GM12878 (cell line): ENCODE data around the gene MAP3K5. TPM values are rescaled to one million over a fixed set of nuclear protein-coding genes. Genes with fewer than 3 reads are reported as not detected.

ENCODE experiments used
- ATAC-seq: fragments of 200-7000 bp; cut with Tn5 transposase; 3 replicates; pipeline ENCODE4 v1.9.1; 2020; ENCODE audit warnings: mild to moderate bottlenecking, moderate library complexity
- BruUV-seq: library from RNA; stranded (reverse); fragments of 400-500 nt; replicated peaks from 2 replicates; lab custom pipeline; 2021; lab: Mats Ljungman, UMichigan
- CTCF ChIA-PET: fragments of 300-600 bp; sonication (Branson Sonifier 250); formaldehyde crosslinking; extraction: SDS; loops from one replicate; lab custom pipeline; 2021; ENCODE audit warnings: inconsistent platforms; lab: Yijun Ruan, JAX
- POLR2A ChIA-PET: fragments of 350-600 bp; formaldehyde crosslinking; extraction: SDS; loops from one replicate; lab custom pipeline; 2021; ENCODE audit warnings: inconsistent platforms; lab: Charles Lee
- RAD21 ChIA-PET: fragments of 300-600 bp; sonication (Branson Sonifier 250); formaldehyde crosslinking; loops from one replicate; lab custom pipeline; 2023; ENCODE audit warnings: antibody characterized with exemption; ENCODE audit not compliant: unreplicated experiment; lab: Charles Lee
- SMC1A ChIA-PET: fragments of 300-600 bp; sonication (Branson Sonifier 250); formaldehyde crosslinking; loops from one replicate; lab custom pipeline; 2023; ENCODE audit not compliant: unreplicated experiment, uncharacterized antibody; lab: Charles Lee
- DNase-seq: peaks from one replicate; pipeline ENCODE4 v3.0.0-alpha.2; 2011; ENCODE audit warnings: low read depth, low spot score
- FAIRE-seq: peaks from 3 replicates; lab custom pipeline; 2011; peaks lifted over from hg19 to GRCh38; lab: Jason Lieb, UNC
- H2AFZ ChIP-seq: 2 replicates; pipeline ENCODE4 v1.6.0; 2011; ENCODE audit warnings: low read depth, low read length, control low read depth; ENCODE audit not compliant: control insufficient read depth
- H3K27ac ChIP-seq: 2 replicates; pipeline ENCODE4 v1.5.1; 2011; ENCODE audit warnings: control low read depth; ENCODE audit not compliant: control insufficient read depth, insufficient read depth
- H3K27me3 ChIP-seq, 2 experiments: replicated peaks in 1 of 2; 2 replicates each; pipeline versions ENCODE4 v1.6.0 to v1.6.1; 2011; ENCODE audit warnings: low read length in 1 of 2; ENCODE audit not compliant: control insufficient read depth in 2 of 2, insufficient read depth in 2 of 2
- H3K36me3 ChIP-seq, 2 experiments: 2 replicates each; pipeline ENCODE4 v1.5.1; 2011; ENCODE audit warnings: low read length in 1 of 2; ENCODE audit not compliant: control insufficient read depth in 2 of 2, insufficient read depth in 2 of 2
- H3K4me1 ChIP-seq: 2 replicates; pipeline ENCODE4 v1.6.1; 2011; ENCODE audit warnings: mild to moderate bottlenecking, low read length, moderate library complexity, mixed read lengths; ENCODE audit not compliant: control insufficient read depth, insufficient read depth
- H3K4me2 ChIP-seq: 2 replicates; pipeline ENCODE4 v1.6.0; 2011; ENCODE audit warnings: control low read depth; ENCODE audit not compliant: control insufficient read depth, insufficient read depth
- H3K4me3 ChIP-seq: fragments of 200-600 bp; sonication (generic); 2 replicates; pipeline ENCODE4 v1.5.1; 2016
- H3K79me2 ChIP-seq: 2 replicates; pipeline ENCODE4 v1.6.0; 2011; ENCODE audit warnings: low read length; ENCODE audit not compliant: control insufficient read depth, insufficient read depth
- H3K9ac ChIP-seq: 2 replicates; pipeline ENCODE4 v1.8.0; 2011; ENCODE audit warnings: low read length, control low read depth, mixed read lengths; ENCODE audit not compliant: control insufficient read depth, insufficient read depth
- H3K9me3 ChIP-seq: replicated peaks from 3 replicates; pipeline ENCODE4 v1.5.1; 2011; ENCODE audit warnings: mild to moderate bottlenecking, low read length; ENCODE audit not compliant: control insufficient read depth, insufficient read depth
- H4K20me1 ChIP-seq: 2 replicates; pipeline ENCODE4 v1.6.0; 2011; ENCODE audit not compliant: control insufficient read depth, insufficient read depth
- BCL11A ChIP-seq: IDR thresholded peaks from 2 replicates; pipeline ENCODE4 v1.6.1; 2011; ENCODE audit warnings: low read depth, low read length
- CREM ChIP-seq: IDR thresholded peaks from 2 replicates; pipeline ENCODE4 v1.6.1; 2014; ENCODE audit warnings: antibody characterized with exemption, low read depth
- FOXM1 ChIP-seq: IDR thresholded peaks from 2 replicates; pipeline ENCODE4 v1.6.1; 2012; ENCODE audit warnings: low read depth, mild to moderate bottlenecking, inconsistent platforms, low read length, moderate library complexity
- HDGF ChIP-seq: fragments of 450-650 bp; IDR thresholded peaks from 2 replicates; pipeline ENCODE4 v1.6.1; 2016; ENCODE audit warnings: antibody characterized with exemption
- NBN ChIP-seq: fragments of 450-650 bp; IDR thresholded peaks from 2 replicates; pipeline ENCODE4 v1.6.1; 2016
- NR2C2 ChIP-seq: IDR thresholded peaks from 2 replicates; pipeline ENCODE4 v1.6.1; 2011; ENCODE audit warnings: borderline replicate concordance, low read depth; ENCODE audit not compliant: control insufficient read depth, insufficient read length
- PBX3 ChIP-seq: IDR thresholded peaks from 2 replicates; pipeline ENCODE4 v1.6.1; 2011; ENCODE audit warnings: mild to moderate bottlenecking, low read depth, low read length, moderate library complexity; ENCODE audit not compliant: insufficient replicate concordance
- POLR2A ChIP-seq: IDR thresholded peaks from 2 replicates; pipeline ENCODE4 v1.6.1; 2011; ENCODE audit warnings: low read depth, mild to moderate bottlenecking, low read length
- RUNX3 ChIP-seq: IDR thresholded peaks from 2 replicates; pipeline ENCODE4 v1.6.1; 2012; ENCODE audit warnings: low read length, inconsistent platforms
- TBL1XR1 ChIP-seq: IDR thresholded peaks from 2 replicates; pipeline ENCODE4 v1.6.1; 2012; ENCODE audit warnings: low read depth, low read length, improper control_type of control experiment
- ZBED1 ChIP-seq: IDR thresholded peaks from 2 replicates; pipeline ENCODE4 v1.6.1; 2016; ENCODE audit warnings: borderline replicate concordance
- ZBTB4 ChIP-seq: fragments of 450-650 bp; formaldehyde crosslinking; IDR thresholded peaks from 2 replicates; pipeline ENCODE4 v1.4.0; 2022; ENCODE audit warnings: mild to moderate bottlenecking, moderate library complexity
- ZNF24 ChIP-seq: fragments of 450-650 bp; IDR thresholded peaks from 2 replicates; pipeline ENCODE4 v1.6.1; 2017; ENCODE audit warnings: antibody characterized with exemption, mild to moderate bottlenecking
- ZNF592 ChIP-seq: fragments of 450-650 bp; IDR thresholded peaks from 2 replicates; pipeline ENCODE4 v1.6.1; 2017; ENCODE audit warnings: mild to moderate bottlenecking, moderate library complexity
- WGBS: methylation state at CpG from one replicate; pipeline ENCODE4 v1.1.6; 2016; ENCODE audit warnings: low lambda C conversion rate; ENCODE audit not compliant: insufficient replicate concordance, insufficient coverage; ENCODE audit errors: missing lambda C conversion rate; 5-methylcytosine and 5-hydroxymethylcytosine counted together
- in situ Hi-C: fragments of 300-500 bp; cut with MboI; formaldehyde crosslinking; loops from 9 replicates; pipeline ENCODE4 v1.14.3; 2018; ENCODE audit warnings: mixed read lengths
- intact Hi-C: fragments of 100-400 bp; cut with micrococcal nuclease; formaldehyde crosslinking; loops from one replicate; pipeline ENCODE4 v1.14.2; 2022; ENCODE audit not compliant: unreplicated experiment
- polyA plus RNA-seq, 11 experiments: library from polyadenylated mRNA; depleted of rRNA in 4 of 11; unstranded in 6 of 11; stranded (reverse) in 5 of 11; fragments of >200 nt; fragmentation: Nextera tagmentation in 4 of 11; fragmentation: Illumina TruSeq in 1 of 11; extraction: Ambion mirVana in 4 of 11; extraction: Trizol in 1 of 11; gene quantifications; 1 replicate in 1 of 11; 2 replicates in 10 of 11; pipeline versions ENCODE4 v1.2.1 to v1.2.3, GENCODE V29; 2011 to 2016; ENCODE audit warnings: inconsistent platforms in 2 of 11, missing spikeins in 2 of 11, low read depth in 1 of 11
- total RNA-seq, 4 experiments: library from RNA; depleted of rRNA in 3 of 4; stranded (reverse); fragments of >200 nt in 3 of 4; fragmentation: Illumina TruSeq in 1 of 4; extraction: Trizol in 1 of 4; gene quantifications; 2 replicates each; pipeline versions ENCODE4 v1.2.1 to v1.2.3, GENCODE V29; 2013 to 2021

Gene MAP3K5
- total and polyA plus RNA-seq, 10 of the 15 experiments (the other 5 are each of a cell fraction or from before 2014, with no cell fraction given), result 5.4 to 34.3 (median 26.4) TPM

DNA sequence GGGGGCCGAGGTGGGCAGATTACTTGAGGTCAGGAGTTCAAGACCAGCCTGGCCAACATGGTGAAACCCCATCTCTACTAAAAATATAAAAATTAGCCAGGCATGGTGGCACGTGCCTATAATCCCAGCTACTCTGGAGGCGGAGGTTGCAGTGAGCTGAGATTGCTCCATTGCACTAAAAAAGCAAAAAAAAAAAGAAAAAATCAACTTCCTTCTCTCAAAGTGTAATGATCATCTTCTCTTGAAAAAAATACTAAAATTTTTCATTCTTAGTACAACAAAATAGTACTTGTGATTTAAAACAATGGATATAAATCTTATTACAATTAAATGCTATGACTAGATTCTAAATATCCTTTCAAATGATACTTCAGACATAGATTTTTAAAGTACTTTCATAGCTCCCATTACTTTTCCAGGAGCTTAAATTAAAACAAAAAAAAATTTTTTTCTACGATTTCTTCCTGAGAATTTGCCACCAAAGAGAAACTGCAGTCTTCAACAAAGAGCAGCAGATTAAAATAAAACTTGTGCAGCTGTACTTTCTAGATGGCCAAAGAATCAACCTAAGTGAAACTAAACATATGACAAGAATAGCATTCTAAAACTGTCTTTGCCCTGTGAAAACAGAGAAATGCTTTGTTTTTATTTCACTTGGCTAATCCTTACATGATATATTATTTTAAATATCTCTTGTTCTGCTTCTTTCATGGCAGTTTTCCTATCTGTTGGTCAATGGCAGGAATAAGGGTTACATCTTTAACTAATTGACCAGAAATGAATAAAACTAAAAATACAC is 75.2 kb downstream of the MAP3K5 start:
- SMC1A ChIA-PET, result interaction anchor here (1.0 to 20.2 kb wide), 19 partner anchors 7 to 123 kb away, joined by 3 to 446 read pairs (median 6); partner anchors contain the start of gene MAP3K5
- Histone ChIP-seq H3K4me2 (peak overlapping the region; percentile 92), H3K4me1 (peaks cover 38% of the 10 kb centered on the region), H3K27ac (peak overlapping the region; percentile 97), H3K27me3 (no peaks in the 10 kb centered on the region), H3K36me3 (peaks cover 1 to 15% of the 10 kb centered on the region in 2 experiments; a peak in 3 of 4 replicates), H2AFZ (no peak overlapping the region), H3K4me3 (peak overlapping the region; percentile 49), H4K20me1 (no peaks in the 10 kb centered on the region), H3K9ac (peak overlapping the region; percentile 11), H3K79me2 (peaks cover 83% of the 10 kb centered on the region), H3K9me3 (peaks cover 3% of the 10 kb centered on the region; the same call in 2 of the 3 replicates)
- RAD21 ChIA-PET, result interaction anchor here (0.6 to 14.4 kb wide), 17 partner anchors 9 to 404 kb away, joined by 3 to 405 read pairs (median 11); partner anchors contain the start of gene MAP3K5
- POLR2A ChIA-PET, result interaction anchor here (0.5 to 10.5 kb wide), 12 partner anchors 11 to 85 kb away, joined by 3 to 265 read pairs (median 4); partner anchors contain the start of gene MAP3K5
- CTCF ChIA-PET, result interaction anchor here (0.6 to 7.9 kb wide), 12 partner anchors 12 to 124 kb away, joined by 3 to 136 read pairs (median 13); partner anchors contain the start of gene MAP3K5
- intact Hi-C loops, result no loop called here
- peak; percentile 48 for ATAC-seq
- FAIRE-seq, result peak; percentile 18
- peak; percentile 47 for DNase-seq
- 1% methylated on average over 4 of the region's 4 CpGs for WGBS
- BruUV-seq, result no TSS peak
- in situ Hi-C loops, result loop anchor here (5.0 kb wide), 1 partner anchor 70 kb away; no protein-coding TSS in a partner anchor
- TF ChIP-seq CREM (0 out of 2 replicates have a peak, but pooled peaks have one; percentile 20), POLR2A (no peak), FOXM1 (peak; percentile 58; the same call in 1 of the 2 replicates), ZNF592 (0 out of 2 replicates have a peak, but pooled peaks have one; percentile 64), HDGF (0 out of 2 replicates have a peak, but pooled peaks have one; percentile 34), NR2C2 (no peak), ZBTB4 (no peak), TBL1XR1 (peak; percentile 54; the same call in 1 of the 2 replicates), ZNF24 (peak; percentile 62; the same call in 1 of the 2 replicates), BCL11A (peak; percentile 27; the same call in 1 of the 2 replicates), ZBED1 (peak; percentile 51; the same call in 1 of the 2 replicates), RUNX3 (0 out of 2 replicates have a peak, but pooled peaks have one; percentile 32), NBN (peak; percentile 32; the same call in 1 of the 2 replicates), PBX3 (no peak)
